Mesendoderm (in vitro differentiated cells): ENCODE data around the gene RGS11.

ENCODE experiments used
- DNase-seq: peaks from one replicate; pipeline ENCODE4 v3.0.0; 2013
- H2AK5ac ChIP-seq: 2 replicates; pipeline ENCODE4 v1.6.1; 2013; ENCODE audit warnings: low read length, inconsistent platforms
- H2BK120ac ChIP-seq: 2 replicates; pipeline ENCODE4 v1.6.1; 2013; ENCODE audit warnings: low read depth, mild to moderate bottlenecking, low read length, moderate library complexity, mixed read lengths
- H2BK15ac ChIP-seq: replicated peaks from 2 replicates; pipeline ENCODE4 v1.6.1; 2013; ENCODE audit warnings: low read depth, mild to moderate bottlenecking, moderate library complexity
- H2BK5ac ChIP-seq: 2 replicates; pipeline ENCODE4 v1.6.1; 2013; ENCODE audit warnings: low read length, inconsistent platforms
- H3K18ac ChIP-seq: 2 replicates; pipeline ENCODE4 v1.6.1; 2013; ENCODE audit warnings: mild to moderate bottlenecking, low read length, mixed read lengths
- H3K23ac ChIP-seq: one replicate; pipeline ENCODE4 v1.6.1; 2013; ENCODE audit warnings: low read length
- H3K27ac ChIP-seq: 2 replicates; pipeline ENCODE4 v1.5.1; 2013; ENCODE audit warnings: low read depth, mild to moderate bottlenecking, inconsistent platforms, low read length, moderate library complexity
- H3K27me3 ChIP-seq: 2 replicates; pipeline ENCODE4 v1.6.1; 2013; ENCODE audit warnings: low read length, control low read depth, mild to moderate bottlenecking, inconsistent platforms; ENCODE audit not compliant: insufficient read depth, poor library complexity
- H3K36me3 ChIP-seq: 2 replicates; pipeline ENCODE4 v1.6.1; 2013; ENCODE audit warnings: low read length, inconsistent platforms; ENCODE audit not compliant: control insufficient read depth, insufficient read depth
- H3K4ac ChIP-seq: one replicate; pipeline ENCODE4 v1.6.1; 2013; ENCODE audit warnings: low read depth, mild to moderate bottlenecking, low read length, moderate library complexity
- H3K4me1 ChIP-seq: 2 replicates; pipeline ENCODE4 v1.6.1; 2013; ENCODE audit warnings: low read depth, low read length, inconsistent platforms; ENCODE audit not compliant: control insufficient read depth
- H3K4me2 ChIP-seq: 2 replicates; pipeline ENCODE4 v1.6.1; 2013; ENCODE audit warnings: low read length
- H3K4me3 ChIP-seq: 2 replicates; pipeline ENCODE4 v1.5.1; 2013; ENCODE audit warnings: mild to moderate bottlenecking, low read length
- H3K56ac ChIP-seq: one replicate; pipeline ENCODE4 v1.6.1; 2013; ENCODE audit warnings: low read length
- H3K79me1 ChIP-seq: 2 replicates; pipeline ENCODE4 v1.6.1; 2013; ENCODE audit warnings: low read length, inconsistent platforms
- H3K79me2 ChIP-seq: 2 replicates; pipeline ENCODE4 v1.6.1; 2013; ENCODE audit warnings: mild to moderate bottlenecking, low read length; ENCODE audit not compliant: control insufficient read depth, insufficient read depth
- H3K9ac ChIP-seq: 2 replicates; pipeline ENCODE4 v1.6.1; 2013; ENCODE audit warnings: low read length, inconsistent platforms
- H4K5ac ChIP-seq: one replicate; pipeline ENCODE4 v1.6.1; 2013; ENCODE audit warnings: low read length
- H4K8ac ChIP-seq: one replicate; pipeline ENCODE4 v1.6.1; 2013; ENCODE audit warnings: low read depth, mild to moderate bottlenecking, control low read depth, low read length, moderate library complexity
- WGBS: extraction: QIAGEN DNeasy Blood & Tissue Kit; methylation state at CpG from one replicate; pipeline ENCODE4 v1.1.7; 2013; ENCODE audit warnings: low lambda C conversion rate, missing lambda C conversion rate; ENCODE audit not compliant: insufficient coverage; ENCODE audit errors: extremely low coverage; 5-methylcytosine and 5-hydroxymethylcytosine counted together

RGS11 gene

DNA sequence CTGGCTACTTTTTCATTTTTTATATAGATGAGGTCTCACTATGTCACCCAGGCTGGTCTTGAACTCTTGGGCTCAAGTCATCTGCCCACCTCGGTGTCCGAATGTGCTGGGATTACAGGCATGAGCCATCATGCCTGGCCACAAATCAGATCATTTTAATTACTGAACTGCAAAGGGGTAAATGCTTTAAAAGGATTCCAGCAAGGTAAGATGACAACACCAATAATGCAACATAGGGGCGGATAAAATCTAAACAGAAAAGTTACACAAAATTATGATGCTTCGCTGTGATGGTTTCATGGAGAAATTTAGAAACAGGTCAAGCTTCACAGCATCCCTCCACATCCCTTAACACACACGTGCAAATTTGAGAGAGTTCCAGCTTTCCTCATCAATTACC lies 44.5 kb upstream of the RGS11 start:
- Histone ChIP-seq H3K4ac (no peak overlapping the region), H3K27me3 (no peaks in the 10 kb centered on the region), H3K18ac (no peak overlapping the region), H2BK5ac (no peak overlapping the region), H4K5ac (no peak overlapping the region), H3K4me3 (no peak overlapping the region), H3K27ac (no peak overlapping the region), H2BK120ac (no peak overlapping the region), H3K79me2 (peaks cover 55% of the 10 kb centered on the region), H3K79me1 (peaks cover 30% of the 10 kb centered on the region), H2BK15ac (no peak overlapping the region), H3K4me2 (no peak overlapping the region), H2AK5ac (no peak overlapping the region), H3K9ac (no peak overlapping the region), H3K56ac (no peak overlapping the region), H3K23ac (no peak overlapping the region), H3K36me3 (no peaks in the 10 kb centered on the region), H4K8ac (no peak overlapping the region), H3K4me1 (no peaks in the 10 kb centered on the region)
- DNase-seq = no peak
- WGBS = no CpG with 5 or more reads among the region's 5 CpGs

DNA sequence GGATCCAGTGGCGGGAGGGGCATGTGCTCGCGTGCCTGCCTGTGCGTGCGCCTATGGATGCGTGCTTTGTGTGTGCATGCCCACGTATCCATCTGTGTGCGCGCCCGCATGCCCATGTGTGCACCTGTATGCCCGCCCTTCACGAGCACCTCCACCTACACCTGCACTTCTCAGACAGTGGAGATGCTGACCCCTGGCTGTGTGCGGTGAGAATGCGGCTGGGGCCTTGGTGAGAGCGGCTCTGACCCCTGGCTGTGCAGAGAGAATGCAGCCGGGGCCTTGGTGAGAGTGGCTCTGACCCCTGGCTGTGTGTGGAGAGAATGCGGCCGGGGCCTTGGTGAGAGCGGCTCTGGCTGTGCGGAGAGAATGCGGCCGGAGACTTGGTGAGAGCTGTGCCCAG lies 42.9 kb upstream of the RGS11 start:
- Histone ChIP-seq H4K8ac (no peak overlapping the region), H3K18ac (no peak overlapping the region), H2BK120ac (no peak overlapping the region), H2AK5ac (no peak overlapping the region), H3K4me1 (no peaks in the 10 kb centered on the region), H3K4me2 (no peak overlapping the region), H4K5ac (no peak overlapping the region), H2BK5ac (no peak overlapping the region), H3K9ac (no peak overlapping the region), H3K4ac (no peak overlapping the region), H3K27ac (no peak overlapping the region), H3K4me3 (no peak overlapping the region), H3K56ac (no peak overlapping the region), H3K79me1 (peaks cover 38% of the 10 kb centered on the region), H2BK15ac (no peak overlapping the region), H3K27me3 (no peaks in the 10 kb centered on the region), H3K23ac (no peak overlapping the region), H3K36me3 (peaks cover 3% of the 10 kb centered on the region), H3K79me2 (peaks cover 53% of the 10 kb centered on the region)
- peak; percentile 81 for DNase-seq
- no CpG with 5 or more reads among the region's 22 CpGs for WGBS

DNA sequence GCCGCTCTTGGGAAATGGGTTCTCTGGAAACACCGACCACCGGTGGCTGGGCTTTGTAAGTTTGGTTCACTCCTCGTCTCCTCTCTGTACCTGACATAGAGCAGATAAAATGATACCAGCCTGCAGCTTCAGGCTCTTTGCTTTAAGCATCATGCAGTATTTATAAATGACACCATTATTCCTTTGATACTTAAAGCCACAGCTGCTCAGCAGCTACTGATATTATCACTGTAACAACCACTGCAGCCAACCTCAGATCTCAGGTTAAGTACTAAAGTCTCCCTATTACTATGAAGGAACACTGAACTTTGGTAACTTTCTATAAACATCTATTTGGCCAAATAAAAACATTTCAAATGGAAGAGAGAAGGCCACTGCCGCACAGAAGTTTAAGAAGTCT lies 41.8 kb upstream of the RGS11 start:
- peaks cover 3% of the 10 kb centered on the region for H3K36me3 ChIP-seq
- no peak overlapping the region for H2BK5ac ChIP-seq
- no peak overlapping the region for H2BK120ac ChIP-seq
- no peak overlapping the region for H3K23ac ChIP-seq
- no peak overlapping the region for H3K9ac ChIP-seq
- peak overlapping the region; percentile 7 for H3K56ac ChIP-seq
- no peak for DNase-seq
- H3K79me2 ChIP-seq = peaks cover 48% of the 10 kb centered on the region
- peaks cover 35% of the 10 kb centered on the region for H3K79me1 ChIP-seq
- H2BK15ac ChIP-seq = no peak overlapping the region
- no peak overlapping the region for H4K5ac ChIP-seq
- no peak overlapping the region for H3K4me3 ChIP-seq
- no peak overlapping the region for H3K18ac ChIP-seq
- H3K4me1 ChIP-seq = no peaks in the 10 kb centered on the region
- no peak overlapping the region for H3K4me2 ChIP-seq
- no peak overlapping the region for H2AK5ac ChIP-seq
- H3K4ac ChIP-seq = no peak overlapping the region
- no peak overlapping the region for H3K27ac ChIP-seq
- no CpG with 5 or more reads among the region's 5 CpGs for WGBS
- H3K27me3 ChIP-seq = no peaks in the 10 kb centered on the region
- H4K8ac ChIP-seq = no peak overlapping the region

DNA sequence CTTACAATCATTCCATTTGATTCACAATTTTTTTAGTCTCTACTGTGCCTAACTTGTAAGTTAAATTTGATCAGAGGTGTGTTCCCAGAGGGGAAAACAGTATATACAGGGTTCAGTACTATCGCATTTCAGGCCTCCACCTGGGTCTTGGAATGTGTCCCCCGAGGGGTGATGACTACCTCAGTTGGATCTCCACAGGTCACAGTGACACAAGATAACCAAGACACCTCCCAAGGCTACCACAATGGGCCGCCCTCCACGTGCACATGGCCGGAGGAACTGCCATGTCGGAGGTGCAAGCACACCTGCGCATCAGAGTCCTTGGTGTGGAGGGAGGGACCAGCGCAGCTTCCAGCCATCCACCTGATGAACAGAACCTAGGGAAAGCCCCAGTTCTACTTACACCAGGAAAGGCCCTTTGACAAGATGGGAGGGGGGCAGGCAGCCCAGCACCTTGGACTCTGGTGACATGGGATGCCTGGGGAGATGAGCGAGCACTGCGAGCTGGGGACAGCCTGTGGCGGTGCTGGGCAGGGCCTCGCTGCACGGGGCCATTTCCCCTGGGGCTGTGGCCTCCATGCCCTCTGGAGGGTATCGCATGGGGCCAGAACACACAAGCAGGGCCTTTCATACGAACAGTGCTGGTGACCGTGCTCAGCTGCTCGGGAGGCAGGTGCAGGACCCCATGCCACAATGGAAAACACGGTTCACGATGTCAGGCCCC lies 41.2 kb upstream of the RGS11 start:
- no CpG with 5 or more reads among the region's 19 CpGs for WGBS
- H3K4me3 ChIP-seq = no peak overlapping the region
- no peak overlapping the region for H4K5ac ChIP-seq
- H3K23ac ChIP-seq = no peak overlapping the region
- peak; percentile 42 for DNase-seq
- no peak overlapping the region for H4K8ac ChIP-seq
- H3K27ac ChIP-seq = no peak overlapping the region
- H3K4me1 ChIP-seq = no peaks in the 10 kb centered on the region
- no peak overlapping the region for H3K4me2 ChIP-seq
- peaks cover 33% of the 10 kb centered on the region for H3K79me1 ChIP-seq
- H2BK15ac ChIP-seq = no peak overlapping the region
- H2BK5ac ChIP-seq = no peak overlapping the region
- H3K56ac ChIP-seq = no peak overlapping the region
- H3K79me2 ChIP-seq = peaks cover 42% of the 10 kb centered on the region
- H3K36me3 ChIP-seq = peaks cover 3% of the 10 kb centered on the region
- H3K4ac ChIP-seq = no peak overlapping the region
- H2AK5ac ChIP-seq = no peak overlapping the region
- no peak overlapping the region for H2BK120ac ChIP-seq
- H3K18ac ChIP-seq = no peak overlapping the region
- H3K9ac ChIP-seq = no peak overlapping the region
- H3K27me3 ChIP-seq = no peaks in the 10 kb centered on the region

DNA sequence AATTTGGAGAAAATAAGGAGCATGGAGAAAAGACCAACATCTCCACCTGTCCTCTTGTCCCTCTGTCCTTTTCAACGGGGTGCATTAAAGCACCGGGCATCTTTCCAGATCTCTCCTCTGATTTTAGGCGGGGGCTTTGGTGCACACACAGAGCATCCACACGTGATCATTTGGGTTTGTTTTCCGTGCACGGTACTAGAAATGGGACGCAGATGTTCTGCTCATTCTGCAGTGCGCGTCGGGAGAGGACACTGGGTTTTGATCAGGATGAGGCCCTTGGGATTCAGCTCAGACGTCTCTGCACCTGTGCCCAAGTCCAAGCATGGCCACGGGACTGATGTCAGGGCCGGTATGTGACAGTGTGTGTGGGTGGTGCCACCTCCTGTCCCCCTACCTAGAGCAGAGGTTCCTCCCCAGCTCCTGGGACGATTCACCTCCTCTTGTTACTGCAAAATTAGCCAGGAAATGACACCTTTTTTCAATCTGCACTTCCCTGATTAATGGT lies 39.1 kb upstream of the RGS11 start:
- no peak overlapping the region for H3K23ac ChIP-seq
- no peak overlapping the region for H4K5ac ChIP-seq
- no peaks in the 10 kb centered on the region for H3K4me1 ChIP-seq
- no peak overlapping the region for H3K27ac ChIP-seq
- no peak overlapping the region for H2BK5ac ChIP-seq
- H3K56ac ChIP-seq = no peak overlapping the region
- no peaks in the 10 kb centered on the region for H3K27me3 ChIP-seq
- H3K4me2 ChIP-seq = no peak overlapping the region
- peaks cover 3% of the 10 kb centered on the region for H3K36me3 ChIP-seq
- peaks cover 29% of the 10 kb centered on the region for H3K79me2 ChIP-seq
- H3K9ac ChIP-seq = no peak overlapping the region
- H3K18ac ChIP-seq = no peak overlapping the region
- no peak overlapping the region for H2AK5ac ChIP-seq
- H3K4me3 ChIP-seq = no peak overlapping the region
- DNase-seq = no peak
- no peak overlapping the region for H2BK120ac ChIP-seq
- no CpG with 5 or more reads among the region's 14 CpGs for WGBS
- peaks cover 29% of the 10 kb centered on the region for H3K79me1 ChIP-seq
- H3K4ac ChIP-seq = no peak overlapping the region
- H2BK15ac ChIP-seq = no peak overlapping the region
- H4K8ac ChIP-seq = no peak overlapping the region

DNA sequence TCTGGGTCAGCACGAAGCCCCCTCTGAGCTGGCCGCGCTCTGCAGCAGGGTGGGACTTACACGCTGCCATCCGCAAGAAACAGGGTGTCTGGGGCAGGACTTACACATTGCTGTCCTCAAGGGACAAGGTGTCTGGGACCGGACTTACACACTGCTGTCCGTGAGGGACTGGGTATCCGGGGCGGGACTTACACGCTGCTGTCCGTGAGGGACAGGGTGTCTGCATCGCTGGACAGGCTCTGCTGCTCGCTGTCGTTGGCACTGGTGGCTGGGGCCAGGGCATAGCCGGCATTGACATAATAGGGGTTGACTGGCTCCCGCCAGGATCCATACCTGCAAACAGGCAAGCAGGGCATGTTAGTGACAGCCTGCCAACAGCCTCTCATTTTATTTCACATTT lies 38.6 kb upstream of the RGS11 start:
- no peak overlapping the region for H2AK5ac ChIP-seq
- no peak overlapping the region for H2BK5ac ChIP-seq
- H3K79me1 ChIP-seq = peaks cover 28% of the 10 kb centered on the region
- no peak overlapping the region for H3K4me3 ChIP-seq
- H3K36me3 ChIP-seq = peaks cover 3% of the 10 kb centered on the region
- no peak overlapping the region for H3K9ac ChIP-seq
- no peak overlapping the region for H3K56ac ChIP-seq
- H3K4me2 ChIP-seq = no peak overlapping the region
- no peak overlapping the region for H4K8ac ChIP-seq
- H3K79me2 ChIP-seq = peaks cover 25% of the 10 kb centered on the region
- H3K4ac ChIP-seq = no peak overlapping the region
- no peaks in the 10 kb centered on the region for H3K4me1 ChIP-seq
- H3K18ac ChIP-seq = no peak overlapping the region
- no peaks in the 10 kb centered on the region for H3K27me3 ChIP-seq
- DNase-seq = no peak
- no peak overlapping the region for H3K27ac ChIP-seq
- H2BK15ac ChIP-seq = no peak overlapping the region
- H2BK120ac ChIP-seq = no peak overlapping the region
- H3K23ac ChIP-seq = no peak overlapping the region
- H4K5ac ChIP-seq = no peak overlapping the region
- no CpG with 5 or more reads among the region's 16 CpGs for WGBS
